ENCODE data around the gene IRF1. TPM values are rescaled to one million over a fixed set of nuclear protein-coding genes. Genes with fewer than 3 reads are reported as not detected.
"Not testable (repeated sequence)": the region's sequence is repeated elsewhere in the genome, so short reads cannot be mapped to it uniquely, and the experiment has no call there.

The IRF1 gene
- total RNA-seq, 4 donors from 2014 or later: 20.6 to 289 (median 29.6) TPM

DNA sequence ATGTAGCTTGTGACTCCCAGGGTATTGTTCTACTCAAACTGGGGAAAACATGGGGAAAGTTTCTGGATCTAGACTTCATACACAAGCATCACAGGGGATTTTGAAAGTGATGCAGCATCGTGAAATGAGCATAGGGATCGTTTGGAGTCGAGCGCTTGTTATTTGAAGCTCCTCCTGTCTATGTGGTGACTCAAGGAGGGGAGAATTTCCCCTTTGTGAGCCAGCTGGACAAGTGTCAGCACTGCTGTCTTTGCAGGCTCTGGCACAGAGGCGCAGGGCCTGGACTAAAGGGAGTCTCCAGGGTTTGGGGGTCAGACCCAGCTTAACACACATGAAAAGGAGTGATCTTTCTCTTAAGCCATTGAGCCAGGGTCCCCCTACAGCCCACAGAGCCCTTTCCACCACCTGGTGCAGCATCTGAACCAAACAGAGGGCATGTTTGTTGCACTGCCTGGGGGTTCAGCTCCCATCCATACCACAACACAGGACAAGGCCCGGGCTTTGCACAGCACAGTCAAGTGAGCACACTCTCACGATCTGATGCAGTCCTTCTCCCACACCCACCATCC is 51.0 kb downstream of the IRF1 start:
- intact Hi-C loops (cut with DNase I): no loop called here
- Histone ChIP-seq H3K9me3 (no peaks in the 10 kb centered on the region), H3K4me3 (no peak overlapping the region), H3K27ac (replicated peaks in 1 of 4) (peak overlapping the region; percentile 74 to 85 (median 80)), H3K27me3 (no peaks in the 10 kb centered on the region), H3K36me3 (no peaks in the 10 kb centered on the region), H3K4me1 (peaks cover 63 to 98% (median 89%) of the 10 kb centered on the region in 4 donors)
- TF ChIP-seq POLR2A (IDR thresholded peaks at IDR 0.05; ENCODE audit: low read depth): no peak
- TF ChIP-seq POLR2AphosphoS5 (IDR thresholded peaks at IDR 0.05): peak; percentile 67 to 75
- DNase-seq (ENCODE audit: extremely low spot score): peak; percentile 94
- 20% methylated on average over 4 of the region's 7 CpGs for WGBS

DNA sequence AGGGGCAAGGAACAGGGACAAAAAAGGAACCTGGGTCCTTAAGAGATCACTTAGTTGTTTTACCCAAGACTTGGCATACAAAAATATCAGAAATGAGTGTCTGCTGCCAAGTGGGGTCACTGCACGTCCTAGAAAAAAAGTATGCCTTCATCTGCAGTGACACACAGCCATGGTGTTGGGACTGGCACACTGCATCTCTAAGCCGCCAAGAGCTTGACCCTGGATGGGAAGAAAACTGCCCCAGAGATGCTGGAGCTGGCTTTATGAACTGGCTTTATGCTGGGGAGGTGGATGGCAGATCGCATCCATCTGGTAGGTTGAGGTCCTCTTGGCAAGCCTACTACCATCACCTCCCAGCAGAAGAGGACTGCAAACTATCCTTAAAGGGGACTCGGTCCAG is 51.7 kb downstream of the IRF1 start:
- H3K9me3 ChIP-seq: no peaks in the 10 kb centered on the region
- WGBS: 61% methylated on average over 4 of the region's 4 CpGs
- peaks cover 60 to 99% (median 90%) of the 10 kb centered on the region in 4 donors for H3K4me1 ChIP-seq
- TF ChIP-seq EP300 (IDR thresholded peaks at IDR 0.05): no peak
- TF ChIP-seq, protein P1, sequence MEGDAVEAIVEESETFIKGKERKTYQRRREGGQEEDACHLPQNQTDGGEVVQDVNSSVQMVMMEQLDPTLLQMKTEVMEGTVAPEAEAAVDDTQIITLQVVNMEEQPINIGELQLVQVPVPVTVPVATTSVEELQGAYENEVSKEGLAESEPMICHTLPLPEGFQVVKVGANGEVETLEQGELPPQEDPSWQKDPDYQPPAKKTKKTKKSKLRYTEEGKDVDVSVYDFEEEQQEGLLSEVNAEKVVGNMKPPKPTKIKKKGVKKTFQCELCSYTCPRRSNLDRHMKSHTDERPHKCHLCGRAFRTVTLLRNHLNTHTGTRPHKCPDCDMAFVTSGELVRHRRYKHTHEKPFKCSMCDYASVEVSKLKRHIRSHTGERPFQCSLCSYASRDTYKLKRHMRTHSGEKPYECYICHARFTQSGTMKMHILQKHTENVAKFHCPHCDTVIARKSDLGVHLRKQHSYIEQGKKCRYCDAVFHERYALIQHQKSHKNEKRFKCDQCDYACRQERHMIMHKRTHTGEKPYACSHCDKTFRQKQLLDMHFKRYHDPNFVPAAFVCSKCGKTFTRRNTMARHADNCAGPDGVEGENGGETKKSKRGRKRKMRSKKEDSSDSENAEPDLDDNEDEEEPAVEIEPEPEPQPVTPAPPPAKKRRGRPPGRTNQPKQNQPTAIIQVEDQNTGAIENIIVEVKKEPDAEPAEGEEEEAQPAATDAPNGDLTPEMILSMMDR (IDR thresholded peaks at IDR 0.05): peak in 1 of 3 experiments; percentile 0
- no peak overlapping the region for H3K4me3 ChIP-seq
- peak overlapping the region; percentile 74 to 85 (median 80) for H3K27ac ChIP-seq (replicated peaks in 1 of 4)
- intact Hi-C loops (cut with DNase I): no loop called here
- H3K36me3 ChIP-seq: no peaks in the 10 kb centered on the region
- DNase-seq (ENCODE audit: extremely low spot score): no peak
- H3K27me3 ChIP-seq: no peaks in the 10 kb centered on the region

GRCh38 chr5:132438267-132438645 is 52.3 kb downstream of the IRF1 start:
- H3K36me3 ChIP-seq; intact Hi-C loops (cut with DNase I); H3K4me3 ChIP-seq; H3K27me3 ChIP-seq; H3K9me3 ChIP-seq; DNase-seq (ENCODE audit: extremely low spot score): not testable (repeated sequence)
- Histone ChIP-seq H3K4me1 (peaks cover 64 to 99% (median 91%) of the 10 kb centered on the region in 4 donors), H3K27ac (replicated peaks in 1 of 4) (peak overlapping the region; percentile 74 to 85 (median 80))
- WGBS: 93% methylated on average over 3 of the region's 3 CpGs

DNA sequence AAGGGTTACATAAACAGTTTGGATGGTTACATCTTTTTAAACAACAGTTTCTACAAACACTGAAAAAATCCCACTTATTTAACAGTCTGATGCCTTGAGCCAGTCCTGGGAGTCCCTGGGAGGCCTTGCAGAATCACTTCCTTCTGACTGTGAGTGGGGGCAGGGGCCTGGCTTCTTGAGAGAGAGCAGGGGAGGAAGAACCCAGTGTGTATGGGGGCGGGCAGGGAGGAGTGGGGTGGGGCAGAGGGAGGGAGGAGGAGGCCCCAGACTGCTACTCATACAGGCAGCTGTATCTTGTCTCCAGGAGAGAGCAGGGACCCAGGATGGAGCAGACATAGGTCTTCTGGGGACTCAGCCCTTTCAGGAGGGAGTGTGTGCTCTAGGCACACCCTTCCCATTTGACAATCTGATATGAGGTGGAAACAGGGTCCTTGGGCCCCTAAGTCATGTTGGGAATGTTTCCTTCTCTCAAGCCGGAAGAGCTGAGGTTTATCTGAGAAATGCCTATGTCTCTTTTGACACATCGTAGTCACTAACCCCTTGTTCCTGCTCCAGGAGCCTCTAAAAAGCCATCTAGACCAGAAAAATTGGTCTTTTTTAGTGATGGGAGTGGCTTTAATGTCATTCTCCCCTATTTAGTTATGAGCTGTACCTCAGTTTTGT is 52.8 kb downstream of the IRF1 start:
- 51% methylated on average over 3 of the region's 3 CpGs for WGBS
- peak in 1 of 2 donors; percentile 35 for TF ChIP-seq POLR2AphosphoS5 (IDR thresholded peaks at IDR 0.05)
- TF ChIP-seq, protein P1 (IDR thresholded peaks at IDR 0.05): no peak
- TF ChIP-seq POLR2A (IDR thresholded peaks at IDR 0.05; ENCODE audit: low read depth): no peak
- TF ChIP-seq EP300 (IDR thresholded peaks at IDR 0.05): no peak
- intact Hi-C loops (cut with DNase I): no loop called here
- peak; percentile 96 for DNase-seq (ENCODE audit: extremely low spot score)
- Histone ChIP-seq H3K27me3 (no peaks in the 10 kb centered on the region), H3K36me3 (no peaks in the 10 kb centered on the region), H3K4me1 (peaks cover 69 to 98% (median 94%) of the 10 kb centered on the region in 4 donors), H3K9me3 (no peaks in the 10 kb centered on the region), H3K27ac (replicated peaks in 1 of 4) (peak overlapping the region; percentile 74 to 85 (median 80)), H3K4me3 (no peak overlapping the region)

DNA sequence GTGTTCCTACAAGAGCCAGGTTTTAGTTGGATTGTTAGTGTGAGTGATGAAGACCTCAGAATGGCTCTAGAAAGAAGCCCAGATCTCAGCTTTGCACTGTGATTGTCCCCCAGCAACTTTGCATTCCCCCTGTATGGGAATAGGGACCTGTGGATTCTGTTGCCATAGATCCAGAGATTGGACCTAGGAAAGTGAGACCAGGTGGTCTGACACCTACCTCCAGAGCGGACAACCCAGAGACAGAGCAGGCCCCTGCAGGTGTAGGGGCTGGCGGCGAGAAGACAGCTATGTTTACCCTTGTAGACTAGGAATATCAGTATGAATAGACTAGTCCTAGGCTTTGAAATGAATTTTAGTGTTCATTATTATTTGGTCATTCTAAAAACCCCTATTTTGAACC is 53.6 kb downstream of the IRF1 start:
- Histone ChIP-seq H3K36me3 (no peaks in the 10 kb centered on the region), H3K4me1 (peaks cover 77 to 94% (median 93%) of the 10 kb centered on the region in 4 donors), H3K9me3 (no peaks in the 10 kb centered on the region), H3K4me3 (no peak overlapping the region), H3K27ac (replicated peaks in 1 of 4) (peak overlapping the region; percentile 74 to 85 (median 80)), H3K27me3 (no peaks in the 10 kb centered on the region)
- no peak for DNase-seq (ENCODE audit: extremely low spot score)
- 96% methylated on average over 3 of the region's 3 CpGs for WGBS
- TF ChIP-seq, protein P1 (IDR thresholded peaks at IDR 0.05): no peak
- TF ChIP-seq POLR2AphosphoS5 (IDR thresholded peaks at IDR 0.05): no peak
- TF ChIP-seq POLR2A (IDR thresholded peaks at IDR 0.05; ENCODE audit: low read depth): no peak
- TF ChIP-seq EP300 (IDR thresholded peaks at IDR 0.05): no peak
- intact Hi-C loops (cut with DNase I): no loop called here
